CD8-positive, alpha-beta memory T cell (primary cell): ENCODE measurements around the gene B3GALT6. TPM values are rescaled to one million over a fixed set of nuclear protein-coding genes. Genes with fewer than 3 reads are reported as not detected.
A peak's percentile ranks its signal among the peaks of the same experiment; 100 is the strongest.

Experiments used
- CTCF ChIA-PET: fragments of 350-600 bp; sonication (Branson Sonifier 250); formaldehyde crosslinking; loops from one replicate; lab custom pipeline; 2021; ENCODE audit warnings: antibody characterized with exemption; lab: Charles Lee
- POLR2A ChIA-PET: fragments of 350-600 bp; sonication (Branson Sonifier 250); formaldehyde crosslinking; loops from one replicate; lab custom pipeline; 2021; ENCODE audit warnings: antibody characterized with exemption; lab: Charles Lee
- DNase-seq, 5 donors: peaks; one replicate each; pipeline versions ENCODE4 v3.0.0 to v3.0.0-alpha.2; 2020 to 2022; ENCODE audit warnings: mixed read lengths in 1 of 5
- H3K27ac ChIP-seq: one replicate; pipeline ENCODE4 v1.7.0; 2013; ENCODE audit warnings: low read depth, mild to moderate bottlenecking, low read length, moderate library complexity
- H3K27me3 ChIP-seq: 2 replicates; pipeline ENCODE4 v1.7.0; 2013; ENCODE audit warnings: low read length, mild to moderate bottlenecking; ENCODE audit not compliant: insufficient read depth, poor library complexity, severe bottlenecking
- H3K36me3 ChIP-seq: 2 replicates; pipeline ENCODE4 v1.7.0; 2013; ENCODE audit warnings: mild to moderate bottlenecking, low read length, moderate library complexity; ENCODE audit not compliant: insufficient read depth
- H3K4me1 ChIP-seq: 2 replicates; pipeline ENCODE4 v1.7.0; 2013; ENCODE audit warnings: mild to moderate bottlenecking, low read length, moderate library complexity; ENCODE audit not compliant: insufficient read depth
- H3K4me3 ChIP-seq: 2 replicates; pipeline ENCODE4 v1.7.0; 2013; ENCODE audit warnings: mild to moderate bottlenecking, low read length
- H3K9me3 ChIP-seq: 2 replicates; pipeline ENCODE4 v1.7.0; 2013; ENCODE audit warnings: mild to moderate bottlenecking, low read length
- H3K27ac Mint-ChIP-seq, 8 donors: one replicate each; pipeline ENCODE4 v1.8.0; 2020 to 2021; ENCODE audit warnings: mixed read lengths in 8 of 8, mild to moderate bottlenecking in 6 of 8, inconsistent platforms in 3 of 8, moderate library complexity in 3 of 8
- H3K27me3 Mint-ChIP-seq, 2 donors: one replicate each; pipeline ENCODE4 v1.8.0; 2020 to 2021; ENCODE audit warnings: mixed read lengths in 2 of 2, mild to moderate bottlenecking in 1 of 2, moderate library complexity in 1 of 2
- H3K36me3 Mint-ChIP-seq, 3 donors: one replicate each; pipeline ENCODE4 v1.8.0; 2020 to 2021; ENCODE audit warnings: mixed read lengths in 3 of 3, inconsistent platforms in 1 of 3, mild to moderate bottlenecking in 1 of 3
- H3K4me1 Mint-ChIP-seq, 3 donors: one replicate each; pipeline ENCODE4 v1.8.0; 2020 to 2021; ENCODE audit warnings: mixed read lengths in 3 of 3, inconsistent platforms in 1 of 3, mild to moderate bottlenecking in 1 of 3
- H3K4me3 Mint-ChIP-seq, 7 donors: one replicate each; pipeline ENCODE4 v1.8.0; 2020 to 2021; ENCODE audit warnings: mixed read lengths in 7 of 7, mild to moderate bottlenecking in 6 of 7, moderate library complexity in 4 of 7, inconsistent platforms in 2 of 7
- H3K9me3 Mint-ChIP-seq, 5 donors: one replicate each; pipeline ENCODE4 v1.8.0; 2020 to 2022; ENCODE audit warnings: mixed read lengths in 5 of 5, mild to moderate bottlenecking in 3 of 5, moderate library complexity in 2 of 5, inconsistent platforms in 1 of 5
- polyA plus RNA-seq: library from polyadenylated mRNA; unstranded; fragments of 300-500 nt; fragmentation: Illumina TruSeq; gene quantifications from one replicate; pipeline ENCODE4 v1.2.3, GENCODE V29; 2021
- total RNA-seq, 2 experiments: library from RNA; stranded (reverse); gene quantifications; one replicate each; pipeline ENCODE4 v1.2.3, GENCODE V29; 2021

The B3GALT6 gene
- total and polyA plus RNA-seq, 3 experiments from 2014 or later = 16.4 to 24.1 (median 23.7) TPM

DNA sequence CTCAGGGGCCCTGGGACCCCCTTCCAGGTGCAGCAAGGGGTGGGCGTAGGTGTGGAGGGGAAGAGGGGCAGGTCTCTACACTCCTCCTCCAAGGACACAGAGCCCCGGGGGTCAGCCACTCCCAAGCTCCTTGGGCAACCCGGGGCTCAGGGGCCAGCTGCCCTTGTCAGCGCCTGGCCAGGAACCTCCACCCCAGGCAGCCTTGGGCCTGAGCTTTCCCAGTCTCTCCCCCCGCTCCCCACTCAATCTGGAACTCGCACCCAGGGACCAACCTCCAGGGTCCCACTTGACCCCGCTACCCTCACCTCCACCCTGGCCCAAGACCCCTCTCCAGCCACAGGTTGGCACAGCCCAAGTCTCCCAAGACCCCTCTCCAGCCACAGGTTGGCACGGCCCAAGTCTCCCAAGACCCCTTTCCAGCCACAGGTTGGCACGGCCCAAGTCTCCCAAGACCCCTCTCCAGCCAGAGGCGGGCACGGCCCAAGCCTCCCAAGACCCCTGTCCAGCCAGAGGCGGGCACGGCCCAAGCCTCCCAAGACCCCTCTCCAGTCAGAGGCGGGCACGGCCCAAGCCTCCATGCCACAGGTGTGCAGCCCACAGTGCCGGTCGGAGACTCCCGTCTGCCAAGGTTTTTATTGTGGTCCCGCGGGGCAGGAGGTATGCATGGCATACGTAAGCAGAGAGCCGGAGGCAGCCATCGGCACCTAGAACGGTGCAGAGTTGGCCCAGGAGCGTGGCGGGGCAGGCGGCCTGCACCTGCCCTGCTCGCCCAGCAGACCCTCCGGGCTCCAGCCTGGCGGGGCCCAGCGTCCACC lies 21.1 kb upstream of the B3GALT6 start:
- peak overlapping the region in 3 of 8 donors; percentile 17 to 93 (median 77) for H3K27ac Mint-ChIP-seq
- no peaks in the 10 kb centered on the region for H3K9me3 Mint-ChIP-seq
- peaks cover 20 to 46% (median 26%) of the 10 kb centered on the region in 3 donors for H3K4me1 Mint-ChIP-seq
- peak in 3 of 5 donors; percentile 0 to 44 (median 0) for DNase-seq
- peak overlapping the region in 4 of 7 donors; percentile 18 to 48 (median 44) for H3K4me3 Mint-ChIP-seq
- CTCF ChIA-PET = no interaction called here
- H3K4me1 ChIP-seq = peaks cover 55% of the 10 kb centered on the region
- no peaks in the 10 kb centered on the region for H3K27me3 Mint-ChIP-seq
- H3K9me3 ChIP-seq = no peaks in the 10 kb centered on the region
- H3K36me3 Mint-ChIP-seq = no peaks in the 10 kb centered on the region
- no peaks in the 10 kb centered on the region for H3K36me3 ChIP-seq
- no peak overlapping the region for H3K4me3 ChIP-seq
- no peak overlapping the region for H3K27ac ChIP-seq
- H3K27me3 ChIP-seq = no peaks in the 10 kb centered on the region
- POLR2A ChIA-PET = no interaction called here

DNA sequence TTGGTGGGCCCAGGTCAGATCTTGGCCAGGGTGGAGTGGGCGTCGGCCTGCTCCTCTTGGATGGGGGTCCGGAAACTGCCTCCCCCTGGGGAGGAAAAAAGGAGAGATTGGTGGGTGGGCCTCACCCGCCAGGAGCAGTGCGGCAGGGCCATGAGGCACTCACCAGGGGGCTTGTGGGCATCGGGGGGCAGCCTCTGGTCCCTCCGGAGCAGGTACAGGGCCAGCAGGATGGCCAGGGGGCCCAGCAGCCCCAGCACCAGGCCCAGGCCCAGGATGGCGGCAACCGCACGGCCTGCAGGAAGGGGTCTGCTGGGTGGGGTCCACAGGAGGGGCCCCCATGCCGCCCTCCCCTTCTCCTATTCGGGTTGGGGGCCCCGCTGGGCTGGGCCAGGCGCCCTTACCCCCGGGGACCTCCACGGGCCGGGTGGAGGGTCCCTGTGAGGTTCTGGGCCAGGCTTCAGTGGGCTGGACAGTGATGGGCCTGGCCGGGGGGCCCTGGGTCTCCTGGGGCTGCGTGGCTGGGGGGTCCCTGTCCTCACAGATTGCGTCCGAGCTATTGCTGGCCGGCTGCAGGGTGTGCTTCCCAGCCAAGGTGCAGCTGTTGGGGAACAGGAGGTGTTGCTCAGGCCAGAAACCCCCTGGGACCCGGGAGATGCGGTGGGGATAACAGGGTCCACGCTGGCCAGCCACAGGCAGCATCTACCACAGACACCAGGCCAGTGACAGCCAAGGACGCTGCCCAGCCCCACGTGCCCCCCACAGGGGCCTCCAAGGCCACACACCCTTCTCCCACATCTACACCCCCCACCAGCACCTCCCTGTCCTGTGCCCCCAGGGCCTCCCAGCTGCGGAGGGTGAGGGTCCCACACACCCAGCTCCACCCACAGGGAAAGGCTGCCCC lies 20.2 kb upstream of the B3GALT6 start:
- peak overlapping the region in 1 of 8 donors; percentile 86 for H3K27ac Mint-ChIP-seq
- H3K4me3 Mint-ChIP-seq = peak overlapping the region in 3 of 7 donors; percentile 41 to 74 (median 45)
- Histone ChIP-seq H3K27ac (no peak overlapping the region), H3K4me3 (no peak overlapping the region), H3K27me3 (no peaks in the 10 kb centered on the region), H3K36me3 (no peaks in the 10 kb centered on the region), H3K4me1 (peaks cover 49% of the 10 kb centered on the region), H3K9me3 (no peaks in the 10 kb centered on the region)
- H3K27me3 Mint-ChIP-seq = no peaks in the 10 kb centered on the region
- CTCF ChIA-PET = interaction anchor here (1.0 kb wide), 1 partner anchor 18 kb away, joined by 3 read pairs; no protein-coding TSS in a partner anchor
- H3K4me1 Mint-ChIP-seq = peaks cover 21 to 49% (median 31%) of the 10 kb centered on the region in 3 donors
- H3K36me3 Mint-ChIP-seq = peaks cover 0 to 6% (median 0%) of the 10 kb centered on the region in 3 donors
- no peaks in the 10 kb centered on the region for H3K9me3 Mint-ChIP-seq
- POLR2A ChIA-PET = no interaction called here
- DNase-seq = peak in 2 of 5 donors; percentile 0 to 45

DNA sequence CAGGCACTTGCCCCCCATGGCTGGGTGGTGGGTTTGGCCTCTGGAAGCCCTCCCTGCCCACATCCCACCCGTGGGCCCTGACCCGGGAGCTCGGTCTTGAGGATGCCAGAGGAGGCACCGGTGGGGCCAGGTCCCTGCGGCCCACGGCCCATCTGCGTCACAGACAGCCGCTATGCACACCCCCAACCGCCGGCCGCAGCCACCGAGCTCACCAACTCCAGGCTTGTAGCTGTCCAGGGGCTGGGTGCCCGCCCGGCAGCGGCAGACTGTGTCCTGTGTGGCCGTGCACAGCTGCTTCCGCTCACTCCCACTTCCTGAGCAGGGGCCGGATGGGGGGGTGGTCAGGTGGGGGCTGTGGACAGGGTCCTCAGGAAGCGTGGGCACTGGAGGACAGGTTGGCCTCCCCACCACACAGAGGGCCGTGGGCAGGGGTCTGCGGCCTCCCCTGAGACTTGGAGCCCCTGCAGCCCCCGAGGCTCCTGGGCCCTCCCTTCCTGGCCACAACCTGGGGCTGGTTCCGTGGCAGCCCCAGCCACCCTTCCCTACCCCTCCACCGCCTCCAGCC lies 19.2 kb upstream of the B3GALT6 start:
- ChIA-PET CTCF (interaction anchor here (1.0 kb wide), 1 partner anchor 17 kb away, joined by 3 read pairs; no protein-coding TSS in a partner anchor), POLR2A (interaction anchor here (0.5 to 0.6 kb wide), 2 partner anchors 28 to 87 kb away, joined by 3 to 6 read pairs; no protein-coding TSS in a partner anchor)
- Histone ChIP-seq H3K4me3 (peak overlapping the region; percentile 39), H3K27me3 (no peaks in the 10 kb centered on the region), H3K27ac (peak overlapping the region; percentile 51), H3K4me1 (peaks cover 39% of the 10 kb centered on the region), H3K36me3 (no peaks in the 10 kb centered on the region), H3K9me3 (no peaks in the 10 kb centered on the region)
- Mint-ChIP-seq H3K4me3 (peak overlapping the region in 5 of 7 donors; percentile 22 to 80 (median 27)), H3K36me3 (peaks cover 0 to 13% (median 0%) of the 10 kb centered on the region in 3 donors), H3K9me3 (no peaks in the 10 kb centered on the region), H3K27me3 (no peaks in the 10 kb centered on the region), H3K4me1 (peaks cover 20 to 46% (median 31%) of the 10 kb centered on the region in 3 donors), H3K27ac (peak overlapping the region in 3 of 8 donors; percentile 29 to 52 (median 40))
- DNase-seq = peak in 4 of 5 donors; percentile 44 to 69 (median 56)

DNA sequence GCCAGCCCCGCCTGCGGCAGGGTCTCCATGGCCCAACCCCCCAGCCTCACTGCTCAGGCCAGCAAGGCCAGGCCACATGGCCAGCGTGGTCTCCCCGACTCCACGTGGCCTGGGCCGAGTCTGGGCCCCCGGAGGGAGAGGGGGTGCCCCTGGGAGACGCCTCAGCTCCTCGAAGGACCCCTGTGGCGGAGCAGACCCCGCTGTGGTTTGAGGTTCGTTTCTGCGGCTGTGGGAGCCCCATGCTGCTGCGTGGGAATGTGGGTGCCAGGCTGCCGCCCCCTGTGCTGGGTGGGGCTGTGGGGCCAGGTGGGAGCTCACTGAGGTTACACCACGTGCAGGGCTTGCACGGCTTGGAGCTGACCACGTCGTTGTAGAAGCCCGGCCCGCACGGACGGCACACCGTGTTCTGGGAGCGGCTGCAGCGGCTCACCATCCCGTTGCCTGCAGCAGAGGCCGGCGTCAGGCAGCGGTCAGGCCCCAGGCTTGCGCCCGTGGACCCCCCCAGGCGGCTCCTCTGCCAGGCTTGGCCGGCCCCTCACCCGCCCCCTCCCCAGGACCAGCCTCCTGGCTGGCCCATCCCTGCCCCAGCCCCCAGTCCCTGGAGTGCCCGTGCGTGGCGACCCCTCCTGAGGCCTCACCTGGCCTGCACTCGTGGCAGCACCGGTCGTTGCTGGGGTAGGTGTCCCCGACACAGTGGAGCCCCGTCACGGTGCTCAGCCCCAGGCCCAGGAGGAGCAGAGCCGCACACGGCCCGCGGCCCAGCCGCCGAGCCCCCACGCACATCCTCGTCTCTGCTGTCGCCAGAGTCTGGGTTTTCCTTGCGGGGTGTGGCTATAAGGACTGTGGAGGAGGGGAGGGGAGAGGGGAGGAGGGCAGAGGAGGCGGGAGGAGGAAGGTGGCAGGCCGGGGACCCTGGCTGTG lies 18.4 kb upstream of the B3GALT6 start, which contains the start of gene TNFRSF4:
TSS of gene TNFRSF4 (minus strand) at position 809 of the 921 bp plus-strand sequence. CDS start at position 783, 26 bp downstream.
- POLR2A ChIA-PET = interaction anchor here (0.5 to 0.6 kb wide), 2 partner anchors 28 to 88 kb away, joined by 3 to 6 read pairs; no protein-coding TSS in a partner anchor
- Histone ChIP-seq H3K27me3 (no peaks in the 10 kb centered on the region), H3K27ac (no peak within 1 kb of the TSS), H3K36me3 (peaks cover 3% of the 10 kb centered on the region), H3K9me3 (no peaks in the 10 kb centered on the region), H3K4me3 (peak within 1 kb of the TSS; percentile 39), H3K4me1 (peaks cover 35% of the 10 kb centered on the region)
- peak within 1 kb of the TSS in 6 of 8 donors; percentile 52 to 93 (median 78) for H3K27ac Mint-ChIP-seq
- peak within 1 kb of the TSS in 6 of 7 donors; percentile 37 to 80 (median 58) for H3K4me3 Mint-ChIP-seq
- H3K9me3 Mint-ChIP-seq = no peaks in the 10 kb centered on the region
- CTCF ChIA-PET = interaction anchor here (0.6 to 1.0 kb wide), 2 partner anchors 16 to 553 kb away, joined by 3 read pairs; no protein-coding TSS in a partner anchor
- H3K36me3 Mint-ChIP-seq = peaks cover 0 to 19% (median 0%) of the 10 kb centered on the region in 3 donors
- no peaks in the 10 kb centered on the region for H3K27me3 Mint-ChIP-seq
- peak; percentile 37 to 64 (median 41) for DNase-seq
- H3K4me1 Mint-ChIP-seq = peaks cover 16 to 39% (median 24%) of the 10 kb centered on the region in 3 donors

DNA sequence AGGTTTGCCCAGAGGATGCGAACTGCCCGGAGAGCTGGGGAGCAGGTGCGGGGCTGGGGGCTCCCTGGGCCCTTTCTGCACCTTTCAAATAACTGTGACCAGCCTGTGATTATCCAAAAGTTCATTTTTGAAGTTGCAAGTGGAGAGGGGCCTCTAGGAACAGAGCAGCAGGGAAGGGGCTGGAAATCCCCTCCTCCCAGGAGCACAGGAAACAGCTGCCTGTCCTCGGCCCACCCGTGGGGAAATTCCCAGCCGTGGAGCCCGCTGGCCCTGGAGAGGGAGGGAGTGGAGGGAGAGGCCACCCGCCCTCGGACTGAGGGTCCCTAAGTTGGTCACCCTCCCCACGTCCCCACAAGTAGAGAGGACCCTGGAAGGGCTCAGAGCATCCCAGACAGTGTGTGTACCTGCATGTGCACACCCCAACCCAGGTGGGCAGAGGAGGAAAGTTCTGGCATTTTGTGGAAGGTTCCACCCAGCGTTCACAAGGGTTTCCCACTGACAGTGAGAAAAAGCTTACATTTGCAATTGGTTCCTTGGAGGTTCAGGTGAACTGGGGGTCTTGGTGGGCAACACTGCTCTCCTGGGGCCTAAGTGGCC lies 16.9 kb upstream of the B3GALT6 start:
- Histone ChIP-seq H3K27ac (no peak overlapping the region), H3K4me1 (peaks cover 28% of the 10 kb centered on the region)
- CTCF ChIA-PET = interaction anchor here (1.1 to 1.6 kb wide), 2 partner anchors 10 to 93 kb away, joined by 4 to 5 read pairs; no protein-coding TSS in a partner anchor

DNA sequence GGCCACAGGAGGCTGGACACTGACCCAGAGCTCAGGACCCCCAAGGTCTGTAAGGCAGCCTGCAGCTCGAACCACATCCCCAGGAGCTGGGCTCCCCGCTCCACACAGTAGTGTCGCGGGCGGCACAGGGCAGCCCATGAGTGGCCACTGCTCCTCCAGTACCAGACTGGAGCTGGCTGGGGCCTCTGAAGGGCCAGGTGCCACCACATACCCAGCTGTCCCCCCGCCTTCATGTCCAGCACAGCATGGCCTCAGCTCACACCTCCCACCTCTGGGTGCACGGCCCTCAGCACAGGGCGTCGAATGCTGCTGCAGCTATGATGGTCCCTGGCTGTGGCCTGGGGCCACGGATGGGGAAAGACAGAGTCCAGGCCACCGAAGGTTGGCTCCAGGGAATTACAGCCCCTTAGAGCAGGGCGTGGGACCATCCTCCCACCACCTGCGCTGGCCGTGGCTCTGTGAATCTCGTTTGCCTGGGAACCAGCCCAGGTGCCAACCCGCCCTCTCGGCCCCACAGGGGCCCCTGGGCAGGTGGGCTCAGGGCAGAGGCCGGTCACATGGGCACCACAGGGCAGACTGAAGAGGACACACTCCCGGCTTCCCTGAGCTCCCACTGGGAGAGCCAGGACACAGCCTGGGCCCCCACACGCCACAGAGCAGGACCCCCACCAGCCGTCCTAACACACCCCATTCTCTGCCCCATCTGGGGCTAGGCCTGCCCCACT lies 16.0 kb upstream of the B3GALT6 start:
- POLR2A ChIA-PET = interaction anchor here (2.5 kb wide), 1 partner anchor 8 kb away, joined by 7 read pairs; no protein-coding TSS in a partner anchor
- H3K27ac ChIP-seq = no peak overlapping the region
- Mint-ChIP-seq H3K4me1 (peaks cover 14 to 31% (median 14%) of the 10 kb centered on the region in 3 donors), H3K27ac (peak overlapping the region in 7 of 8 donors; percentile 34 to 92 (median 87)), H3K27me3 (no peaks in the 10 kb centered on the region), H3K9me3 (no peaks in the 10 kb centered on the region), H3K36me3 (peaks cover 0 to 37% (median 6%) of the 10 kb centered on the region in 3 donors), H3K4me3 (peak overlapping the region in 1 of 7 donors; percentile 40)
- no peaks in the 10 kb centered on the region for H3K27me3 ChIP-seq
- H3K9me3 ChIP-seq = no peaks in the 10 kb centered on the region
- peaks cover 28% of the 10 kb centered on the region for H3K4me1 ChIP-seq
- no peak for DNase-seq
- H3K4me3 ChIP-seq = no peak overlapping the region
- CTCF ChIA-PET = interaction anchor here (0.8 to 1.6 kb wide), 3 partner anchors 8 to 94 kb away, joined by 3 to 5 read pairs (median 4); no protein-coding TSS in a partner anchor
- peaks cover 16% of the 10 kb centered on the region for H3K36me3 ChIP-seq

More for the DNA sequence above, 16.9 kb upstream of the B3GALT6 start:
- Mint-ChIP-seq H3K36me3 (peaks cover 0 to 29% (median 0%) of the 10 kb centered on the region in 3 donors), H3K9me3 (no peaks in the 10 kb centered on the region), H3K4me1 (peaks cover 14 to 29% (median 14%) of the 10 kb centered on the region in 3 donors), H3K4me3 (peak overlapping the region in 1 of 7 donors; percentile 23), H3K27me3 (no peaks in the 10 kb centered on the region), H3K27ac (peak overlapping the region in 4 of 8 donors; percentile 38 to 93 (median 80))
- Histone ChIP-seq H3K36me3 (peaks cover 7% of the 10 kb centered on the region), H3K4me3 (no peak overlapping the region), H3K9me3 (no peaks in the 10 kb centered on the region), H3K27me3 (no peaks in the 10 kb centered on the region)
- POLR2A ChIA-PET = no interaction called here
- DNase-seq = peak in 1 of 5 donors; percentile 42
